Memory B cell (primary cell): Measurements from ENCODE around the gene COX17.

Experiments
- ATAC-seq: fragments of 150-1000 bp; cut with Tn5 transposase; 2 replicates; pipeline ENCODE4 v1.10.0; 2021; ENCODE audit warnings: low read depth, mild to moderate bottlenecking, moderate library complexity
- DNase-seq, 2 donors: peaks; one replicate each; pipeline ENCODE4 v3.0.0; 2022; ENCODE audit warnings: low spot score in 2 of 2
- H3K27ac Mint-ChIP-seq: one replicate; pipeline ENCODE4 v1.8.0; 2022; ENCODE audit warnings: mild to moderate bottlenecking, moderate library complexity, mixed read lengths
- H3K27me3 Mint-ChIP-seq: one replicate; pipeline ENCODE4 v1.8.0; 2022; ENCODE audit warnings: mixed read lengths
- H3K36me3 Mint-ChIP-seq: one replicate; pipeline ENCODE4 v1.8.0; 2022; ENCODE audit warnings: mild to moderate bottlenecking, mixed read lengths
- H3K4me1 Mint-ChIP-seq: one replicate; pipeline ENCODE4 v1.8.0; 2022; ENCODE audit warnings: mixed read lengths
- H3K4me3 Mint-ChIP-seq: one replicate; pipeline ENCODE4 v1.8.0; 2022; ENCODE audit warnings: mild to moderate bottlenecking, moderate library complexity, mixed read lengths
- H3K9me3 Mint-ChIP-seq: one replicate; pipeline ENCODE4 v1.8.0; 2022; ENCODE audit warnings: mixed read lengths

COX17 gene

GRCh38 chr3:119644481-119644880, 32.7 kb downstream of the COX17 start:
- Mint-ChIP-seq H3K36me3 (peaks cover 23% of the 10 kb centered on the region), H3K9me3 (no peaks in the 10 kb centered on the region), H3K4me3 (no peak overlapping the region), H3K27ac (no peak overlapping the region), H3K4me1 (no peaks in the 10 kb centered on the region), H3K27me3 (no peaks in the 10 kb centered on the region)
- no peak for DNase-seq
- ATAC-seq: no peak

GRCh38 chr3:119643528-119643927, 33.7 kb downstream of the COX17 start:
- ATAC-seq (no peak), DNase-seq (no peak)
- Mint-ChIP-seq H3K27me3 (no peaks in the 10 kb centered on the region), H3K4me3 (no peak overlapping the region), H3K27ac (no peak overlapping the region), H3K9me3 (no peaks in the 10 kb centered on the region), H3K4me1 (peaks cover 5% of the 10 kb centered on the region), H3K36me3 (peaks cover 19% of the 10 kb centered on the region)

GRCh38 chr3:119642746-119643473, 34.3 kb downstream of the COX17 start:
- no peak overlapping the region for H3K4me3 Mint-ChIP-seq
- H3K27me3 Mint-ChIP-seq: no peaks in the 10 kb centered on the region
- no peak for DNase-seq
- no peak for ATAC-seq
- peaks cover 10% of the 10 kb centered on the region for H3K4me1 Mint-ChIP-seq
- peaks cover 15% of the 10 kb centered on the region for H3K36me3 Mint-ChIP-seq
- no peaks in the 10 kb centered on the region for H3K9me3 Mint-ChIP-seq
- no peak overlapping the region for H3K27ac Mint-ChIP-seq

- no peak overlapping the region for H3K27ac Mint-ChIP-seq
- H3K36me3 Mint-ChIP-seq: peaks cover 11% of the 10 kb centered on the region
- ATAC-seq: no peak
- peaks cover 14% of the 10 kb centered on the region for H3K4me1 Mint-ChIP-seq
- no peak overlapping the region for H3K4me3 Mint-ChIP-seq
- no peaks in the 10 kb centered on the region for H3K9me3 Mint-ChIP-seq
- no peaks in the 10 kb centered on the region for H3K27me3 Mint-ChIP-seq
- DNase-seq: no peak
These were observed 35.8 kb downstream of the COX17 start for GRCh38 chr3:119641416-119641815.

GRCh38 chr3:119639494-119640350, 37.5 kb downstream of the COX17 start:
- Mint-ChIP-seq H3K27me3 (no peaks in the 10 kb centered on the region), H3K27ac (peak overlapping the region; percentile 87), H3K4me3 (no peak overlapping the region), H3K9me3 (no peaks in the 10 kb centered on the region), H3K36me3 (peaks cover 4% of the 10 kb centered on the region), H3K4me1 (peaks cover 14% of the 10 kb centered on the region)
- DNase-seq (no peak), ATAC-seq (no peak)

- ATAC-seq: peak; percentile 63
These were observed 39.3 kb downstream of the COX17 start for GRCh38 chr3:119637679-119638477.

GRCh38 chr3:119636891-119637611, 40.2 kb downstream of the COX17 start:
- H3K27ac Mint-ChIP-seq: peak overlapping the region; percentile 39
- no peak for DNase-seq
- H3K36me3 Mint-ChIP-seq: peaks cover 4% of the 10 kb centered on the region
- no peak for ATAC-seq
- H3K4me3 Mint-ChIP-seq: no peak overlapping the region
- H3K4me1 Mint-ChIP-seq: peaks cover 16% of the 10 kb centered on the region
- no peaks in the 10 kb centered on the region for H3K9me3 Mint-ChIP-seq
- no peaks in the 10 kb centered on the region for H3K27me3 Mint-ChIP-seq

More at GRCh38 chr3:119637679-119638477, 39.3 kb downstream of the COX17 start:
- no peaks in the 10 kb centered on the region for H3K9me3 Mint-ChIP-seq
- H3K4me1 Mint-ChIP-seq: peaks cover 14% of the 10 kb centered on the region
- H3K27ac Mint-ChIP-seq: peak overlapping the region; percentile 87
- peak in 1 of 2 donors; percentile 20 for DNase-seq
- no peaks in the 10 kb centered on the region for H3K27me3 Mint-ChIP-seq
- H3K4me3 Mint-ChIP-seq: peak overlapping the region; percentile 78
- peaks cover 4% of the 10 kb centered on the region for H3K36me3 Mint-ChIP-seq

GRCh38 chr3:119636249-119636648, 41.0 kb downstream of the COX17 start:
- Mint-ChIP-seq H3K9me3 (no peaks in the 10 kb centered on the region), H3K4me1 (peaks cover 17% of the 10 kb centered on the region), H3K27me3 (no peaks in the 10 kb centered on the region), H3K36me3 (peaks cover 4% of the 10 kb centered on the region), H3K4me3 (no peak overlapping the region), H3K27ac (no peak overlapping the region)
- ATAC-seq (no peak), DNase-seq (no peak)

GRCh38 chr3:119635719-119636118, 41.5 kb downstream of the COX17 start:
- DNase-seq (no peak), ATAC-seq (no peak)
- Mint-ChIP-seq H3K27ac (no peak overlapping the region), H3K4me3 (no peak overlapping the region), H3K9me3 (no peaks in the 10 kb centered on the region), H3K27me3 (no peaks in the 10 kb centered on the region), H3K36me3 (peaks cover 2% of the 10 kb centered on the region), H3K4me1 (peaks cover 17% of the 10 kb centered on the region)

GRCh38 chr3:119632829-119633228, 44.4 kb downstream of the COX17 start:
- H3K27ac Mint-ChIP-seq: no peak overlapping the region
- ATAC-seq: no peak
- H3K4me1 Mint-ChIP-seq: peaks cover 19% of the 10 kb centered on the region
- no peaks in the 10 kb centered on the region for H3K36me3 Mint-ChIP-seq
- no peaks in the 10 kb centered on the region for H3K9me3 Mint-ChIP-seq
- H3K27me3 Mint-ChIP-seq: no peaks in the 10 kb centered on the region
- DNase-seq: no peak
- H3K4me3 Mint-ChIP-seq: no peak overlapping the region

- no peak overlapping the region for H3K27ac Mint-ChIP-seq
- H3K4me1 Mint-ChIP-seq: peaks cover 21% of the 10 kb centered on the region
- H3K27me3 Mint-ChIP-seq: no peaks in the 10 kb centered on the region
- H3K36me3 Mint-ChIP-seq: no peaks in the 10 kb centered on the region
- no peak for DNase-seq
- ATAC-seq: no peak
- H3K9me3 Mint-ChIP-seq: no peaks in the 10 kb centered on the region
- no peak overlapping the region for H3K4me3 Mint-ChIP-seq
These were observed 45.0 kb downstream of the COX17 start for GRCh38 chr3:119632216-119632615.

- Mint-ChIP-seq H3K27ac (peak overlapping the region; percentile 39), H3K4me1 (peaks cover 21% of the 10 kb centered on the region), H3K4me3 (no peak overlapping the region), H3K27me3 (no peaks in the 10 kb centered on the region), H3K36me3 (no peaks in the 10 kb centered on the region), H3K9me3 (no peaks in the 10 kb centered on the region)
- no peak for DNase-seq
- no peak for ATAC-seq
These were observed 45.7 kb downstream of the COX17 start for GRCh38 chr3:119631516-119631915.

- DNase-seq (no peak), ATAC-seq (no peak)
- no peaks in the 10 kb centered on the region for H3K36me3 Mint-ChIP-seq
- H3K27ac Mint-ChIP-seq: peak overlapping the region; percentile 39
- no peaks in the 10 kb centered on the region for H3K9me3 Mint-ChIP-seq
- H3K4me3 Mint-ChIP-seq: no peak overlapping the region
- H3K27me3 Mint-ChIP-seq: no peaks in the 10 kb centered on the region
- H3K4me1 Mint-ChIP-seq: peaks cover 26% of the 10 kb centered on the region
These were observed 46.3 kb downstream of the COX17 start for GRCh38 chr3:119630880-119631329.
